ENCODE measurements around the gene DLGAP4.

The DLGAP4 gene

GRCh38 chr20:36264426-36265246 lies 41.5 kb upstream of the DLGAP4 start:
- Histone ChIP-seq H4K20me1 (ENCODE audit: low read depth, low read length) (no peaks in the 10 kb centered on the region), H3K27me3 (ENCODE audit: low read length) (no peaks in the 10 kb centered on the region), H3K79me2 (ENCODE audit: insufficient read depth, low read length) (no peaks in the 10 kb centered on the region), H3K36me3 (ENCODE audit: low read length) (no peaks in the 10 kb centered on the region), H3K9me3 (ENCODE audit: insufficient read depth, low read length) (no peaks in the 10 kb centered on the region), H3K27ac (ENCODE audit: low read depth, low read length) (no peak overlapping the region), H2AFZ (ENCODE audit: low read depth, low read length, severe bottlenecking) (no peak overlapping the region), H3K4me3 (ENCODE audit: insufficient read depth, low read length, poor library complexity, severe bottlenecking) (no peak overlapping the region), H3F3A (ENCODE audit: insufficient read depth) (no peaks in the 10 kb centered on the region), H3K9ac (ENCODE audit: low read length) (no peak overlapping the region), H3K9me2 (replicated peaks; ENCODE audit: insufficient read depth, low read length) (no peaks in the 10 kb centered on the region), H3K4me2 (ENCODE audit: low read depth, low read length, poor library complexity, severe bottlenecking) (no peak overlapping the region)
- no peak for TF ChIP-seq EZH2phosphoT487 (conservative IDR thresholded peaks at IDR 0.05; ENCODE audit: low read length)
- TF ChIP-seq, protein P1, sequence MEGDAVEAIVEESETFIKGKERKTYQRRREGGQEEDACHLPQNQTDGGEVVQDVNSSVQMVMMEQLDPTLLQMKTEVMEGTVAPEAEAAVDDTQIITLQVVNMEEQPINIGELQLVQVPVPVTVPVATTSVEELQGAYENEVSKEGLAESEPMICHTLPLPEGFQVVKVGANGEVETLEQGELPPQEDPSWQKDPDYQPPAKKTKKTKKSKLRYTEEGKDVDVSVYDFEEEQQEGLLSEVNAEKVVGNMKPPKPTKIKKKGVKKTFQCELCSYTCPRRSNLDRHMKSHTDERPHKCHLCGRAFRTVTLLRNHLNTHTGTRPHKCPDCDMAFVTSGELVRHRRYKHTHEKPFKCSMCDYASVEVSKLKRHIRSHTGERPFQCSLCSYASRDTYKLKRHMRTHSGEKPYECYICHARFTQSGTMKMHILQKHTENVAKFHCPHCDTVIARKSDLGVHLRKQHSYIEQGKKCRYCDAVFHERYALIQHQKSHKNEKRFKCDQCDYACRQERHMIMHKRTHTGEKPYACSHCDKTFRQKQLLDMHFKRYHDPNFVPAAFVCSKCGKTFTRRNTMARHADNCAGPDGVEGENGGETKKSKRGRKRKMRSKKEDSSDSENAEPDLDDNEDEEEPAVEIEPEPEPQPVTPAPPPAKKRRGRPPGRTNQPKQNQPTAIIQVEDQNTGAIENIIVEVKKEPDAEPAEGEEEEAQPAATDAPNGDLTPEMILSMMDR (IDR thresholded peaks at IDR 0.05; ENCODE audit: insufficient read depth, low read length, poor library complexity, severe bottlenecking), result no peak

GRCh38 chr20:36266189-36266588 lies 40.0 kb upstream of the DLGAP4 start:
- no peaks in the 10 kb centered on the region for H3K9me2 ChIP-seq (replicated peaks; ENCODE audit: insufficient read depth, low read length)
- no peak overlapping the region for H2AFZ ChIP-seq (ENCODE audit: low read depth, low read length, severe bottlenecking)
- no peaks in the 10 kb centered on the region for H3K9me3 ChIP-seq (ENCODE audit: insufficient read depth, low read length)
- H3K4me2 ChIP-seq (ENCODE audit: low read depth, low read length, poor library complexity, severe bottlenecking), result no peak overlapping the region
- no peak overlapping the region for H3K27ac ChIP-seq (ENCODE audit: low read depth, low read length)
- no peaks in the 10 kb centered on the region for H3K79me2 ChIP-seq (ENCODE audit: insufficient read depth, low read length)
- no peaks in the 10 kb centered on the region for H4K20me1 ChIP-seq (ENCODE audit: low read depth, low read length)
- H3K36me3 ChIP-seq (ENCODE audit: low read length), result no peaks in the 10 kb centered on the region
- no peaks in the 10 kb centered on the region for H3K27me3 ChIP-seq (ENCODE audit: low read length)
- TF ChIP-seq, protein P1 (IDR thresholded peaks at IDR 0.05; ENCODE audit: insufficient read depth, low read length, poor library complexity, severe bottlenecking), result no peak
- TF ChIP-seq EZH2phosphoT487 (conservative IDR thresholded peaks at IDR 0.05; ENCODE audit: low read length), result no peak
- H3K9ac ChIP-seq (ENCODE audit: low read length), result no peak overlapping the region
- no peaks in the 10 kb centered on the region for H3F3A ChIP-seq (ENCODE audit: insufficient read depth)
- no peak overlapping the region for H3K4me3 ChIP-seq (ENCODE audit: insufficient read depth, low read length, poor library complexity, severe bottlenecking)

- H3F3A ChIP-seq (ENCODE audit: insufficient read depth), result no peaks in the 10 kb centered on the region
- no peak overlapping the region for H3K9ac ChIP-seq (ENCODE audit: low read length)
Measured at GRCh38 chr20:36267605-36268381, 38.3 kb upstream of the DLGAP4 start.

More at GRCh38 chr20:36267605-36268381, 38.3 kb upstream of the DLGAP4 start:
- Histone ChIP-seq H3K27me3 (ENCODE audit: low read length) (no peaks in the 10 kb centered on the region), H3K4me2 (ENCODE audit: low read depth, low read length, poor library complexity, severe bottlenecking) (no peak overlapping the region), H3K9me3 (ENCODE audit: insufficient read depth, low read length) (no peaks in the 10 kb centered on the region), H2AFZ (ENCODE audit: low read depth, low read length, severe bottlenecking) (no peak overlapping the region), H3K79me2 (ENCODE audit: insufficient read depth, low read length) (no peaks in the 10 kb centered on the region), H3K9me2 (replicated peaks; ENCODE audit: insufficient read depth, low read length) (no peaks in the 10 kb centered on the region), H3K27ac (ENCODE audit: low read depth, low read length) (no peak overlapping the region), H3K36me3 (ENCODE audit: low read length) (no peaks in the 10 kb centered on the region), H4K20me1 (ENCODE audit: low read depth, low read length) (no peaks in the 10 kb centered on the region), H3K4me3 (ENCODE audit: insufficient read depth, low read length, poor library complexity, severe bottlenecking) (no peak overlapping the region)
- TF ChIP-seq, protein P1 (IDR thresholded peaks at IDR 0.05; ENCODE audit: insufficient read depth, low read length, poor library complexity, severe bottlenecking), result no peak
- TF ChIP-seq EZH2phosphoT487 (conservative IDR thresholded peaks at IDR 0.05; ENCODE audit: low read length), result no peak
